Astrocyte of the cerebellum (primary cell): ENCODE data around the gene DEPDC1B.
A peak's percentile ranks its signal among the peaks of the same experiment; 100 is the strongest.

Experiments
- DNase-seq: peaks from one replicate; pipeline ENCODE4 v3.0.0-alpha.2; 2011; ENCODE audit warnings: low read depth
- H3K4me3 ChIP-seq: 2 replicates; pipeline ENCODE4 v1.5.1; 2011; ENCODE audit warnings: mild to moderate bottlenecking, low read depth, low read length, moderate library complexity
- in situ Hi-C: cut with HindIII; loops from 2 replicates; pipeline ENCODE4 v1.10.0; 2017; ENCODE audit warnings: low sequenced_read_pairs
- TF ChIP-seq, protein P1 (sequence below): IDR thresholded peaks from 2 replicates; pipeline ENCODE4 v1.5.1; 2012; ENCODE audit warnings: low read length, low read depth, moderate library complexity, mild to moderate bottlenecking; ENCODE audit errors: missing control alignments

Gene DEPDC1B

DNA sequence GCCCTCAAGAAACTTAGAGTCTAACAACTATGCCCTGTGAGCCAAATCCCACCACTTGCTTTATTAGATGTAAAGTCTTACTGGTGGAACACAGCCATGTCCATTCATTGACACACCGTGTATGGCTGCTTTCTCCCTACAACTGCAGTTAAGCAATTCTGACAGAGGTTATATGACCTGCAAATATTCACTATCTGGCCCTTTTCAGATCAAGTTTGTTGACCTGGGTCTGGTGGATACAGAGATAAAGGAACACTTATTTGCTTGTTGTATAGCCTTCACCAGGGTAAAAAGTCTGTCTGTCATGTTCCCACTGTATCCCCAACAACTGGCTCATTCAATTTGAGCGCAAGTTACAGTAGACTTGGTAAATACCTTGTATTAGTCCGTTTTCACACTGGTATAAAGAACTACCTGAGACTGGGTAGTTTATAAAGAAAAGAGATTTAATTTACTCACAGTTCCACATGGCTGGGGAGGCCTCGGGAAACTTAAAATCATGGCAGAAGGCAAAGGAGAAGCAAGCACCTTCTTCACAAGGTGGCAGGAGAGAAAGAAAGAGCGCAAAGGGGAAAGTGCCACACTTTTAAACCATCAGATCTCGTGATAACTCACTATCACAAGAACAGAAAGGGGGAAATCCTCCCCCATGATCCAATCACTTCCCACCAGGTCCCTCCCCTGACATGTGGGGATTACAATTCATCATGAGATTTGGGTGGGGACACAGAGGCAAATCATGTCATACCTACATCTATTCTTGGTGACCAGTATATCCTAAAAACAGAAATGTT, 27.9 kb downstream of the DEPDC1B start:
- no peak overlapping the region for H3K4me3 ChIP-seq
- TF ChIP-seq, protein P1, sequence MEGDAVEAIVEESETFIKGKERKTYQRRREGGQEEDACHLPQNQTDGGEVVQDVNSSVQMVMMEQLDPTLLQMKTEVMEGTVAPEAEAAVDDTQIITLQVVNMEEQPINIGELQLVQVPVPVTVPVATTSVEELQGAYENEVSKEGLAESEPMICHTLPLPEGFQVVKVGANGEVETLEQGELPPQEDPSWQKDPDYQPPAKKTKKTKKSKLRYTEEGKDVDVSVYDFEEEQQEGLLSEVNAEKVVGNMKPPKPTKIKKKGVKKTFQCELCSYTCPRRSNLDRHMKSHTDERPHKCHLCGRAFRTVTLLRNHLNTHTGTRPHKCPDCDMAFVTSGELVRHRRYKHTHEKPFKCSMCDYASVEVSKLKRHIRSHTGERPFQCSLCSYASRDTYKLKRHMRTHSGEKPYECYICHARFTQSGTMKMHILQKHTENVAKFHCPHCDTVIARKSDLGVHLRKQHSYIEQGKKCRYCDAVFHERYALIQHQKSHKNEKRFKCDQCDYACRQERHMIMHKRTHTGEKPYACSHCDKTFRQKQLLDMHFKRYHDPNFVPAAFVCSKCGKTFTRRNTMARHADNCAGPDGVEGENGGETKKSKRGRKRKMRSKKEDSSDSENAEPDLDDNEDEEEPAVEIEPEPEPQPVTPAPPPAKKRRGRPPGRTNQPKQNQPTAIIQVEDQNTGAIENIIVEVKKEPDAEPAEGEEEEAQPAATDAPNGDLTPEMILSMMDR = no peak
- no peak for DNase-seq
- in situ Hi-C loops = no loop called here

DNA sequence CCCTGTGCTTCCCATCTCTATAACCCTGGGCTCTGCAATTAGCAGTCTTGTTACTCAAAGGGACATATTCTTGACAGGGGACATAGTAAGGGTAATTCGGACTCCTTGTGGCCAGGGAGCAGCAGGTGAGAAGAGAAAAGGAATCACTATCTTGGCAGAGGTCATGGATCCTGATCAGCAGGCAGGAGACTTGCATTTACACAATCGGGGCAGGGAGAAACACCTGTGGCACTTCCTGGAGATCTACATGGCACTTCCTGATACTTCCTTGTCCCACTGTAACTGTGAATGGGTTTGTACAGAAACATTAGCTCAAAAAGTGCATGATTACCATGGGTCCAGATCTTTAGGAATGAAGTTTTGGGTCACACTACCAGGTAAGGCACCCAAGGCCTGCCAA, 29.2 kb downstream of the DEPDC1B start:
- H3K4me3 ChIP-seq = no peak overlapping the region
- in situ Hi-C loops = no loop called here
- no peak for DNase-seq
- TF ChIP-seq, protein P1 = no peak

DNA sequence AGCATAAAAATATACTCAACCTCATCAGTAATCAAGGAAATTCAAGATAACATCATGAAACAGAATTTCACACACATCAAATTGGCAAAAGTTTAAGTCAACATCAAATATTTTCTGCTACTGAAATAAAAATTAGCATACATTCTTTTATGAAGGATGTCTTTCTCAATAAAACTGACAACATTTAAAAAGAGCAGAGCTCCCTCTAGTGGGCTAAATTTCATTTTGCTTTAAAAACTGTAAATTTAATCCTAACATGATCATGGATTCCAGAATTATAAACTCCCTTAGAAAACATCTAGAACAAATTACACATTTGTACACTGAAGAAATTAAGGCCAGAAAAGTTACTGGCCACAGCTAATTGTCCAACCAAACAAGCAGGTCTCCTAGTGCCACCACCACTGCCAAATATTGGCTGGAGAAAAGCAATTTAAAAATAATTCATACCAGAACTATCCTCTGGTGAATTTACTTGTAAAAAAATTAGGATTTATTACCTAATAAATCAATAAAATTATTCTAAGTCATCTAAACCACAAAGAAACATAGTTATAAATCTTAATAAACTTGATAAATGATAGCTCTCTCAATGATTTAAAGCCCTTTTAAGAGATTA, 31.2 kb downstream of the DEPDC1B start:
- in situ Hi-C loops = no loop called here
- DNase-seq = peak; percentile 31
- TF ChIP-seq, protein P1 = peak; percentile 28
- H3K4me3 ChIP-seq = no peak overlapping the region

DNA sequence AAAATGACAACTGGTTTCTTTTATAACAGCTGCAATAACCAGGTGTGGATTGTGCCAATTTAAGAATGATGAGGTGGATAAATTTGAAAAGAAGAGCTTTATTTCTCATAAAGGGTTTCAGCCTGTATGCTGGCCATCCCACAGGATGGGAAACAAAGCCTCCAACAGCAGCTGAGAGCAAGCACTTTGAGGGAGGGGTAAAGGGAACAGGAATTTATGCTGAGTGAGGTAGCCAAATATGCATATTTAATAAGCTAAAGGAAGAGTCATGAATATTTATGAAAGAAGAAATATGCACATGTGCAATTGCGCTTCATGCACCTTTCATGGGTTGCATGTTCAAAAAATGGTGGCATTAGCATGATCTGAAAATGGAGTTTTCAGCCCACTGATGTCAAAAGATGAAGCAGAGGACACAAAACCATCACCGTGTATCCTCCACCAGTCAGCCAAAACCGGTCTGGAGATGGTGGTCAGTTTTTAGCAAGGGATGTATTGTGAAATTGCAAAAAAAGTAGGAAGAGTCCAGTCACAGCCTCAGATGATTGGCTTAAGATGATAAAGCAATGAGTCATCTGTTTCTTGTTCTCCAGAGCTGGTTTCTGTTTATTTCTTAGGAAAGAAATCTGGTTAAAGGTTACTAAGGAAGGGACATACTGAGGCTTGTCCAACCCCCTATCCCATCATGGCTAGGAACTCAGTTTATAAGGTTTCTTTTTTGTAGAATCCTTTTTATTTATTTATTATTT, 47.9 kb downstream of the DEPDC1B start:
- peak; percentile 73 for DNase-seq
- TF ChIP-seq, protein P1 = no peak
- in situ Hi-C loops = no loop called here
- no peak overlapping the region for H3K4me3 ChIP-seq

DNA sequence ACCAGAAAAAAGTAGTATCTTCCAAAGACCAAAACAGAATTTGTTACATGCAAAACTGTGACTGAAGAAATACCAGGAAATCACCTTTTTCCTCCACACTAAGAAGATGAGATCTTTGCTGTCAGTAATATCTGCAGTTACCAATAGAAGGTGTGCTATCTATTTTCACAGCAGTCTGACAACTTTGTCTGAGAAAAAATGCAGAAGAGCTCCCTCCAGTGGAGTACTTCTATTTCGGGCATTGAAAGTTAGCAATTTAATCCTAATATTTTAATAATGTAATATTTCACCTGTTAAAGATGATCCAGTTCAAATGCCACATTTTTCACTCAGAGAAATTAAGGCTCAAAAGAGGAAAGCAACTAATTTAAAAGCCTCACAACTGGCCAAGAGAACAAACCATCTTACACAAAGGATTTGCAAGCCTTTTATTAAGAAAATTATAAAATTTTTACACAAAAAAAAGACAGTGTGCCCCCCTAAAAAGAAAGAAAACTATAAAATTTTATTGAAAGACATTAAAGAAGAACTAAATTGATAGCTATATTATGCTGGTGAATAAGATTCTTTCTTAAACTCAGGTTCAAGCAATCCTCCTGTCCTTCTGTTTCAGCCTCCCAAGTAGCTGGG, 50.6 kb downstream of the DEPDC1B start:
- in situ Hi-C loops = no loop called here
- no peak overlapping the region for H3K4me3 ChIP-seq
- DNase-seq = no peak
- TF ChIP-seq, protein P1 = peak; percentile 72

DNA sequence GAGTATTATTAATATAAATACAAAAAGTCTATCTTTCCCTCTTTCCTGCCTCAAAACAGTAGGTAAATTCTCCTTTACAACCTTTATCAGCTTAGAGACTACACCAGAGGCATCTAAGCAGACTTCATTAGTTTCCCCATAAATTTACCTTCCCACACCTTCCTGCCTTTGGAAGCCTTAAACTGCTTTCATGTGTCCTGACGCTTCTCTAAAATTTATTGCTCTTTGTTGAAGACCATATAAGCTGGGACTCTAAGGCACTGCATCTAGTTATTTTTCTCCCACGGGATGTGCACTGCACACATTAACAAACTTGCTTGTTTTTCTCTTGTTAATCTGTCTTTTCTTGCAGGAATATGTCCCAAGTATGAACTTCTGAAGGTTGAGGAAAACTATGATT, 51.8 kb downstream of the DEPDC1B start:
- in situ Hi-C loops = no loop called here
- DNase-seq = no peak
- TF ChIP-seq, protein P1 = no peak
- H3K4me3 ChIP-seq = no peak overlapping the region
